ENCODE measurements around the gene ZSCAN9. TPM values are rescaled to one million over a fixed set of nuclear protein-coding genes. Genes with fewer than 3 reads are reported as not detected.
A peak's percentile ranks its signal among the peaks of the same experiment; 100 is the strongest.

ZSCAN9 gene
- total and polyA plus RNA-seq, 2 donors (not counting 3 experiments of a cell fraction or from before 2014, with no cell fraction given) = 11.7 to 18.0 TPM

GRCh38 chr6:28206928-28207509 is 18.1 kb upstream of the ZSCAN9 start:
- Histone ChIP-seq H4K20me1 (replicated peaks; ENCODE audit: control insufficient read depth, extremely low read depth, insufficient read depth, low read length) (no peaks in the 10 kb centered on the region), H3K27ac (ENCODE audit: insufficient read depth, low read depth, low read length) (no peak overlapping the region), H3K36me3 (ENCODE audit: control insufficient read depth in 2 of 2, extremely low read depth in 1 of 2, insufficient read depth in 2 of 2, low read length in 2 of 2) (no peaks in the 10 kb centered on the region), H3K4me1 (ENCODE audit: control insufficient read depth, extremely low read depth, insufficient read depth, low read length) (peaks cover 18% of the 10 kb centered on the region), H3K79me2 (ENCODE audit: control insufficient read depth, insufficient read depth, low read length) (no peaks in the 10 kb centered on the region), H2AFZ (ENCODE audit: low read depth, low read length) (peak overlapping the region; percentile 61), H3K9me3 (replicated peaks; ENCODE audit: control insufficient read depth, insufficient read depth, low read length) (no peaks in the 10 kb centered on the region), H3K27me3 (ENCODE audit: control insufficient read depth in 2 of 2, insufficient read depth in 2 of 2, low read length in 2 of 2) (peaks cover 38 to 87% of the 10 kb centered on the region in 2 experiments), H3K9me1 (replicated peaks; ENCODE audit: control insufficient read depth, extremely low read depth, insufficient read depth, low read length) (no peaks in the 10 kb centered on the region), H3K4me3 (replicated peaks in 1 of 3; ENCODE audit: insufficient read depth in 1 of 3, low read depth in 1 of 3, low read length in 3 of 3) (peak overlapping the region; percentile 33 to 49 (median 33)), H3K9ac (replicated peaks; ENCODE audit: extremely low read depth, insufficient read depth, low read length) (no peak overlapping the region), H3K4me2 (ENCODE audit: insufficient read depth, low read length) (peak overlapping the region; percentile 96)
- FAIRE-seq (no peak), DNase-seq (ENCODE audit: low read depth, low spot score) (peak; percentile 24)
- intact Hi-C loops (cut with micrococcal nuclease) (loop anchor here (1.0 kb wide), 1 partner anchor 66 kb away; the partner anchor contains the start of gene ZKSCAN8), dilution Hi-C loops (cut with MboI; ENCODE audit: extremely low pct_ligation_motif_present, low sequenced_read_pairs) (no loop called here)
- ChIA-PET POLR2A (interaction anchor here (1.5 kb wide), 1 partner anchor 66 kb away, joined by 4 read pairs; the partner anchor contains the start of gene ZKSCAN8), CTCF (interaction anchor here (1.0 to 1.6 kb wide), 4 partner anchors 11 to 68 kb away, joined by 3 to 4 read pairs (median 3); partner anchors contain the start of gene ZKSCAN8)
- BruUV-seq (replicated peaks) = no TSS peak
- no peak for TF ChIP-seq POLR2AphosphoS5 (IDR thresholded peaks at IDR 0.05; ENCODE audit: insufficient read depth, low read depth, low read length)
- TF ChIP-seq CTCF (IDR thresholded peaks at IDR 0.05; ENCODE audit: extremely low read depth in 1 of 2, insufficient read depth in 1 of 2, low read depth in 1 of 2, low read length in 2 of 2) = no peak
- no peak for TF ChIP-seq JUN (IDR thresholded peaks at IDR 0.05; ENCODE audit: borderline replicate concordance, insufficient read depth, insufficient read length, low read depth)
- no peak for TF ChIP-seq POLR2A (IDR thresholded peaks at IDR 0.05; ENCODE audit: low read depth, low read length)
